ENCODE data around the gene ELL.

DNA sequence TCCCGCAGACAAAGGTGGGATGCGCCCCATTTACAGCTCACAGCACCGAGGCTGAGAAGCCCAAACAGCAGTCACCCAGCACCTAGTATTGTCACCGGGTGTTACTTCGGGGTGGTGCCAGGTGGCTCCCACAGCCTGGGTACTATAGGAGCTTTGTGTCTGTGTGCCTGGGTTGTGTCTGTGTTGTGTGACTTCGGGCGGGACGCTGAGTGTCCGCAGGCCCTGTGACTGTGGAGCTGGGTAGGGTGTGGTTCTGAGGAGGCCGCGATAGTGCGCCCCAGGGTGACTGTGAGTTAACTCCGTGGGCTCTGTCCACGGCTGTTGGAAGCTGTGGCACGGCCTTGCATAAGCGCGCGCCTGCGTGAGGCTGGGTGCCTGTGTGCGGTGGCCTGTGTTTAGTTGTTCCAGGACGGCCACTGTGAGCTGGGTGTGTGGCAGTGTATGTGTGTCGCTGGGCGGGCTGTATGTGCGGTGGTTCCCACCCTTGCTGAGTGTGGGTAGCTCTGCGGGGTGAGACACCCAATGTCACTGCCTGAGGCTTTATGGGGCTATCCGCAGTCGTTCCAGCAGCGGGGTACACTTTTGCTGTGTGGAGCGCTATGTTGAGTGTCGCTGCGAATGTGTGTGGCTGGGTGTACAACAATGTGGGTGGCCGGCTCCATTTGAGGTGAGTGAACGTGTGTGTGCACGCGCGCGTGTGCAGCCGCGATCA, 103.2 kb downstream of the ELL start:
- TF ChIP-seq POLR2A (IDR thresholded peaks at IDR 0.05) (no peak), POLR2AphosphoS5 (IDR thresholded peaks at IDR 0.05) (no peak), EP300 (IDR thresholded peaks at IDR 0.05) (no peak)
- TF ChIP-seq, protein P1, sequence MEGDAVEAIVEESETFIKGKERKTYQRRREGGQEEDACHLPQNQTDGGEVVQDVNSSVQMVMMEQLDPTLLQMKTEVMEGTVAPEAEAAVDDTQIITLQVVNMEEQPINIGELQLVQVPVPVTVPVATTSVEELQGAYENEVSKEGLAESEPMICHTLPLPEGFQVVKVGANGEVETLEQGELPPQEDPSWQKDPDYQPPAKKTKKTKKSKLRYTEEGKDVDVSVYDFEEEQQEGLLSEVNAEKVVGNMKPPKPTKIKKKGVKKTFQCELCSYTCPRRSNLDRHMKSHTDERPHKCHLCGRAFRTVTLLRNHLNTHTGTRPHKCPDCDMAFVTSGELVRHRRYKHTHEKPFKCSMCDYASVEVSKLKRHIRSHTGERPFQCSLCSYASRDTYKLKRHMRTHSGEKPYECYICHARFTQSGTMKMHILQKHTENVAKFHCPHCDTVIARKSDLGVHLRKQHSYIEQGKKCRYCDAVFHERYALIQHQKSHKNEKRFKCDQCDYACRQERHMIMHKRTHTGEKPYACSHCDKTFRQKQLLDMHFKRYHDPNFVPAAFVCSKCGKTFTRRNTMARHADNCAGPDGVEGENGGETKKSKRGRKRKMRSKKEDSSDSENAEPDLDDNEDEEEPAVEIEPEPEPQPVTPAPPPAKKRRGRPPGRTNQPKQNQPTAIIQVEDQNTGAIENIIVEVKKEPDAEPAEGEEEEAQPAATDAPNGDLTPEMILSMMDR (IDR thresholded peaks at IDR 0.05): no peak

All from upper lobe of left lung (tissue), 4 donors.